WTC11 (cell line): ENCODE results near the gene PAM.

Source experiments
- ATF1 ChIP-seq: sonication (generic); formaldehyde crosslinking; IDR thresholded peaks from 2 replicates; pipeline ENCODE4 v1.8.1; 2023; ENCODE audit warnings: mild to moderate bottlenecking, moderate library complexity, missing genetic modification reagents
- ATF3 ChIP-seq: sonication (generic); formaldehyde crosslinking; conservative IDR thresholded peaks from 2 replicates; pipeline ENCODE4 v1.8.1; 2022; ENCODE audit warnings: mild to moderate bottlenecking, missing genetic modification reagents
- CTCF ChIP-seq: fragments of 200-600 bp; IDR thresholded peaks from 2 replicates; pipeline ENCODE4 v1.8.0; 2022; ENCODE audit warnings: antibody characterized with exemption
- ELF4 ChIP-seq: sonication (generic); formaldehyde crosslinking; IDR thresholded peaks from 2 replicates; pipeline ENCODE4 v1.8.1; 2022; ENCODE audit warnings: low read depth, mild to moderate bottlenecking, moderate library complexity, missing genetic modification reagents
- MAX ChIP-seq: sonication (generic); formaldehyde crosslinking; IDR thresholded peaks from 2 replicates; pipeline ENCODE4 v1.8.0; 2022; ENCODE audit warnings: mild to moderate bottlenecking, missing genetic modification reagents
- USF2 ChIP-seq: sonication (generic); formaldehyde crosslinking; IDR thresholded peaks from 2 replicates; pipeline ENCODE4 v1.8.1; 2023; ENCODE audit warnings: mild to moderate bottlenecking, missing genetic modification reagents, moderate library complexity
- ZNF138 ChIP-seq: sonication (generic); formaldehyde crosslinking; conservative IDR thresholded peaks from 2 replicates; pipeline ENCODE4 v1.8.1; 2022; ENCODE audit warnings: mild to moderate bottlenecking, moderate library complexity, missing genetic modification reagents
- ZNF512 ChIP-seq: sonication (generic); formaldehyde crosslinking; IDR thresholded peaks from 2 replicates; pipeline ENCODE4 v1.8.1; 2022; ENCODE audit warnings: missing genetic modification reagents, borderline replicate concordance

- no peak for TF ChIP-seq ATF1 (CRISPR knock-in tag)
- TF ChIP-seq USF2 (CRISPR knock-in tag): no peak
- TF ChIP-seq CTCF: no peak
- no peak for TF ChIP-seq MAX (CRISPR knock-in tag)
- TF ChIP-seq ZNF138: no peak
- TF ChIP-seq ELF4 (CRISPR knock-in tag): no peak
- no peak for TF ChIP-seq ZNF512 (CRISPR knock-in tag)
- TF ChIP-seq ATF3: no peak
These were observed 85.9 kb downstream of the PAM start for GRCh38 chr5:102841021-102841420.
